H9 (cell line): Measurements from ENCODE around the gene STIL. TPM values are rescaled to one million over a fixed set of nuclear protein-coding genes. Genes with fewer than 3 reads are reported as not detected.
A peak's percentile ranks its signal among the peaks of the same experiment; 100 is the strongest.

Experiments
- DNase-seq: peaks from one replicate; pipeline ENCODE4 v3.0.0-alpha.2; 2017
- H2AFZ ChIP-seq: one replicate; pipeline ENCODE4 v1.6.1; 2013; ENCODE audit warnings: mild to moderate bottlenecking, low read length, control low read depth, moderate library complexity
- H2AK5ac ChIP-seq: 2 replicates; pipeline ENCODE4 v1.6.1; 2013; ENCODE audit warnings: low read length, control low read depth, mixed read lengths; ENCODE audit not compliant: insufficient read length
- H2BK120ac ChIP-seq: one replicate; pipeline ENCODE4 v1.6.1; 2013; ENCODE audit warnings: low read depth, mild to moderate bottlenecking, low read length, control low read depth, inconsistent platforms; ENCODE audit not compliant: poor library complexity, severe bottlenecking
- H2BK12ac ChIP-seq: 2 replicates; pipeline ENCODE4 v1.6.1; 2013; ENCODE audit warnings: low read length, control low read depth, mixed read lengths, low read depth; ENCODE audit not compliant: insufficient read length
- H2BK15ac ChIP-seq: 2 replicates; pipeline ENCODE4 v1.6.1; 2013; ENCODE audit warnings: low read depth, low read length, control low read depth
- H2BK20ac ChIP-seq: one replicate; pipeline ENCODE4 v1.6.1; 2013; ENCODE audit warnings: low read depth, mild to moderate bottlenecking, low read length, control low read depth, inconsistent platforms; ENCODE audit not compliant: poor library complexity, severe bottlenecking
- H2BK5ac ChIP-seq: 2 replicates; pipeline ENCODE4 v1.6.1; 2013; ENCODE audit warnings: low read length, control low read depth, mixed read lengths; ENCODE audit not compliant: insufficient read length
- H3K14ac ChIP-seq: 2 replicates; pipeline ENCODE4 v1.6.1; 2013; ENCODE audit warnings: low read length, control low read depth; ENCODE audit not compliant: insufficient read depth
- H3K18ac ChIP-seq: 2 replicates; pipeline ENCODE4 v1.6.1; 2013; ENCODE audit warnings: low read depth, mild to moderate bottlenecking, mixed read lengths, low read length, control low read depth; ENCODE audit not compliant: insufficient read length
- H3K23ac ChIP-seq: 2 replicates; pipeline ENCODE4 v1.6.1; 2013; ENCODE audit warnings: low read length, control low read depth, mixed read lengths, low read depth; ENCODE audit not compliant: insufficient read length
- H3K23me2 ChIP-seq: 2 replicates; pipeline ENCODE4 v1.6.1; 2013; ENCODE audit warnings: low read depth, mild to moderate bottlenecking, mixed read lengths, low read length, control low read depth; ENCODE audit not compliant: insufficient read length, poor library complexity, severe bottlenecking
- H3K27ac ChIP-seq: 2 replicates; pipeline ENCODE4 v1.5.1; 2013; ENCODE audit warnings: low read length, control low read depth, mixed read lengths, low read depth; ENCODE audit not compliant: insufficient read length
- H3K27me3 ChIP-seq: 2 replicates; pipeline ENCODE4 v1.6.1; 2013; ENCODE audit warnings: low read length, control low read depth, inconsistent platforms; ENCODE audit not compliant: insufficient read depth
- H3K4ac ChIP-seq: 2 replicates; pipeline ENCODE4 v1.6.1; 2013; ENCODE audit warnings: low read depth, mild to moderate bottlenecking, control low read depth, inconsistent platforms, low read length, moderate library complexity
- H3K4me1 ChIP-seq: 2 replicates; pipeline ENCODE4 v1.6.1; 2013; ENCODE audit warnings: low read length, control low read depth, inconsistent platforms; ENCODE audit not compliant: insufficient read depth
- H3K4me2 ChIP-seq: 2 replicates; pipeline ENCODE4 v1.6.1; 2013; ENCODE audit warnings: low read length, control low read depth, mixed read lengths; ENCODE audit not compliant: insufficient read length, insufficient read depth
- H3K56ac ChIP-seq: 2 replicates; pipeline ENCODE4 v1.6.1; 2013; ENCODE audit warnings: low read depth, mild to moderate bottlenecking, mixed read lengths, low read length, control low read depth; ENCODE audit not compliant: insufficient read length
- H3K79me1 ChIP-seq: 2 replicates; pipeline ENCODE4 v1.6.1; 2013; ENCODE audit warnings: low read depth, mild to moderate bottlenecking, moderate library complexity, low read length, control low read depth, inconsistent platforms; ENCODE audit not compliant: insufficient read depth, poor library complexity, severe bottlenecking
- H3K79me2 ChIP-seq: 2 replicates; pipeline ENCODE4 v1.6.1; 2013; ENCODE audit warnings: low read length, control low read depth, inconsistent platforms; ENCODE audit not compliant: insufficient read depth
- H3K9ac ChIP-seq: 2 replicates; pipeline ENCODE4 v1.6.1; 2013; ENCODE audit warnings: low read length, control low read depth, mixed read lengths; ENCODE audit not compliant: insufficient read length; ENCODE audit errors: extremely low read depth
- H3K9me3 ChIP-seq: one replicate; pipeline ENCODE4 v1.6.1; 2013; ENCODE audit warnings: low read depth, low read length, inconsistent platforms; ENCODE audit not compliant: control insufficient read depth
- H3T11ph ChIP-seq: one replicate; pipeline ENCODE4 v1.6.1; 2013; ENCODE audit warnings: mild to moderate bottlenecking, low read length, control low read depth, inconsistent platforms
- H4K20me1 ChIP-seq: one replicate; pipeline ENCODE4 v1.6.1; 2013; ENCODE audit not compliant: control insufficient read depth, insufficient read length, insufficient read depth
- H4K5ac ChIP-seq: 2 replicates; pipeline ENCODE4 v1.6.1; 2013; ENCODE audit warnings: low read depth, mild to moderate bottlenecking, mixed read lengths, low read length, control low read depth; ENCODE audit not compliant: insufficient read length
- H4K8ac ChIP-seq: replicated peaks from 2 replicates; pipeline ENCODE4 v1.6.1; 2013; ENCODE audit warnings: low read length, control low read depth, mixed read lengths, low read depth; ENCODE audit not compliant: insufficient read length
- H4K91ac ChIP-seq: 2 replicates; pipeline ENCODE4 v1.6.1; 2013; ENCODE audit warnings: low read depth, mild to moderate bottlenecking, moderate library complexity, mixed read lengths, low read length, control low read depth; ENCODE audit not compliant: insufficient read length
- H3K27ac Mint-ChIP-seq, 3 experiments: 2 replicates in 2 of 3; 3 replicates in 1 of 3; pipeline ENCODE4 v1.8.0; 2020 to 2021; ENCODE audit warnings: mixed read lengths in 3 of 3, mild to moderate bottlenecking in 1 of 3, moderate library complexity in 1 of 3
- H3K27me3 Mint-ChIP-seq: 2 replicates; pipeline ENCODE4 v1.8.0; 2021; ENCODE audit warnings: low read depth, mild to moderate bottlenecking, moderate library complexity, mixed read lengths
- H3K36me3 Mint-ChIP-seq, 3 experiments: 2 replicates in 2 of 3; 3 replicates in 1 of 3; pipeline ENCODE4 v1.8.0; 2020 to 2021; ENCODE audit warnings: low read depth in 3 of 3, mixed read lengths in 3 of 3; ENCODE audit not compliant: insufficient read depth in 1 of 3
- H3K4me1 Mint-ChIP-seq, 2 experiments: 2 replicates each; pipeline ENCODE4 v1.8.0; 2020; ENCODE audit warnings: mixed read lengths in 2 of 2
- H3K4me3 Mint-ChIP-seq, 2 experiments: 2 replicates in 1 of 2; 3 replicates in 1 of 2; pipeline ENCODE4 v1.8.0; 2020 to 2021; ENCODE audit warnings: mild to moderate bottlenecking in 2 of 2, mixed read lengths in 2 of 2, moderate library complexity in 1 of 2
- H3K9me3 Mint-ChIP-seq, 2 experiments: 2 replicates in 1 of 2; 3 replicates in 1 of 2; pipeline ENCODE4 v1.8.0; 2020; ENCODE audit warnings: mild to moderate bottlenecking in 2 of 2, mixed read lengths in 2 of 2, moderate library complexity in 1 of 2
- WGBS: extraction: QIAGEN DNeasy Blood & Tissue Kit; methylation state at CpG from one replicate; pipeline ENCODE4 v1.1.7; 2013; ENCODE audit warnings: missing lambda C conversion rate, low lambda C conversion rate, mixed read lengths; ENCODE audit not compliant: insufficient read length; ENCODE audit errors: extremely low coverage; 5-methylcytosine and 5-hydroxymethylcytosine counted together
- total RNA-seq: library from RNA; stranded (reverse); gene quantifications from 2 replicates; pipeline ENCODE4 v1.2.1, GENCODE V29; 2021
- TF ChIP-seq, protein P1 (sequence below): fragments of 200-600 bp; sonication (generic); conservative IDR thresholded peaks from 3 replicates; pipeline ENCODE4 v1.8.0; 2021; ENCODE audit warnings: antibody characterized with exemption, mild to moderate bottlenecking

The STIL gene
- total RNA-seq, 1 experiment from 2014 or later, result 26.6 TPM

DNA sequence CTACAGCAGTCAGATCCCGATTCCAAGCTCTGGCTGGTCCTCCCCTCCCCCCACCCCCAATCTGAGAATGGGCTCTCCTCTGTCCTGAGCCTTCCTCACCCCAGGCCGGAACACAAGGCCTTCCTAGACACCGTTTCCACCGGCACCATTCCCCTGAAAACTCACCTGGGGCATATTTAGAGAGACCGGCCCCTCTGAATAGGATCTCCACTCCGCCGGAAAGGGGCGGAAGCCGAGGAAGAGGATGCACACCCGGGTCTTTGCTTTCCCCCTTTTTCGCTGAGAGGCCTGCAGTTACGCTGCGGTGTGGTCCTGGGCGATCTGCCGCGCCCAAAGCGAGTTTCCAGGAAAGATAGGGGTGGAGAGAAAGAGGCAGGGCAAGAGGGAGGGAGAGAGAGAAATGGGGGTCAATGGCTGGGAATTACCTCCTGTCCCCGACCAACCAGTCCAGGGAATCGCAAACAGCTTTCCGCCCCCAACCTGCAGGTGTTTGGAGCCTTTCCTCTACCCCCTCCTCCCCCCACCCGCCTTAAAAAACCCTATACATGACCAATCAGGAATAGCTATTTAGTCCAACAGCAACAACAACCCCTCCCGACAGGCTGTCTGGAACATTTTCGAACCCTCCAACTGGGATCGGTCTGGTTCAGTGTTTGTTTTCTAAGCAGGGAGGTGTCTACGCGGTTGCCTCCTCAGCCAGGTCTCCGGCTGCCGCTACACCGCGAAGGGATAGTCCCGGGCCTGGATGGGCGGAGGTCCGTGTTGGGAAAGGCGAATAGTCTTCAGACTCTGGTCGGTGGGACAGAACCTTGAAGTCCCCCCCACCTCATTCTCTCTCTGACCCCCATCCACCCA, 84.7 kb downstream of the STIL start:
- Histone ChIP-seq H2AFZ (no peak overlapping the region), H2BK5ac (no peak overlapping the region), H3T11ph (no peak overlapping the region), H2AK5ac (no peak overlapping the region), H4K5ac (no peak overlapping the region), H2BK120ac (no peak overlapping the region), H3K4me2 (peak overlapping the region; percentile 65), H3K27me3 (peaks cover 96% of the 10 kb centered on the region), H3K18ac (no peak overlapping the region), H3K4me1 (no peaks in the 10 kb centered on the region; the same call in 1 of the 2 replicates), H3K79me2 (no peaks in the 10 kb centered on the region), H3K23me2 (peaks cover 18% of the 10 kb centered on the region), H3K27ac (no peak overlapping the region), H3K79me1 (no peaks in the 10 kb centered on the region), H4K20me1 (peaks cover 2% of the 10 kb centered on the region), H3K14ac (no peak overlapping the region; the same call in 1 of the 2 replicates), H3K9me3 (no peaks in the 10 kb centered on the region), H4K91ac (no peak overlapping the region), H3K9ac (no peak overlapping the region), H3K23ac (no peak overlapping the region), H4K8ac (no peak overlapping the region), H2BK20ac (no peak overlapping the region), H3K4ac (no peak overlapping the region), H3K56ac (no peak overlapping the region), H2BK12ac (no peak overlapping the region), H2BK15ac (no peak overlapping the region)
- H3K27me3 Mint-ChIP-seq, result peaks cover 87% of the 10 kb centered on the region
- peaks cover 0 to 3% (median 0%) of the 10 kb centered on the region in 3 experiments; a peak in 2 of 7 replicates for H3K36me3 Mint-ChIP-seq
- TF ChIP-seq, protein P1, sequence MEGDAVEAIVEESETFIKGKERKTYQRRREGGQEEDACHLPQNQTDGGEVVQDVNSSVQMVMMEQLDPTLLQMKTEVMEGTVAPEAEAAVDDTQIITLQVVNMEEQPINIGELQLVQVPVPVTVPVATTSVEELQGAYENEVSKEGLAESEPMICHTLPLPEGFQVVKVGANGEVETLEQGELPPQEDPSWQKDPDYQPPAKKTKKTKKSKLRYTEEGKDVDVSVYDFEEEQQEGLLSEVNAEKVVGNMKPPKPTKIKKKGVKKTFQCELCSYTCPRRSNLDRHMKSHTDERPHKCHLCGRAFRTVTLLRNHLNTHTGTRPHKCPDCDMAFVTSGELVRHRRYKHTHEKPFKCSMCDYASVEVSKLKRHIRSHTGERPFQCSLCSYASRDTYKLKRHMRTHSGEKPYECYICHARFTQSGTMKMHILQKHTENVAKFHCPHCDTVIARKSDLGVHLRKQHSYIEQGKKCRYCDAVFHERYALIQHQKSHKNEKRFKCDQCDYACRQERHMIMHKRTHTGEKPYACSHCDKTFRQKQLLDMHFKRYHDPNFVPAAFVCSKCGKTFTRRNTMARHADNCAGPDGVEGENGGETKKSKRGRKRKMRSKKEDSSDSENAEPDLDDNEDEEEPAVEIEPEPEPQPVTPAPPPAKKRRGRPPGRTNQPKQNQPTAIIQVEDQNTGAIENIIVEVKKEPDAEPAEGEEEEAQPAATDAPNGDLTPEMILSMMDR, result no peak
- no peak for DNase-seq
- H3K9me3 Mint-ChIP-seq, result peaks cover 0 to 7% of the 10 kb centered on the region in 2 experiments; a peak in 2 of 5 replicates
- no CpG with 5 or more reads among the region's 35 CpGs for WGBS
- H3K27ac Mint-ChIP-seq, result no peak overlapping the region
- peaks cover 35 to 55% of the 10 kb centered on the region in 2 experiments for H3K4me1 Mint-ChIP-seq
- peak overlapping the region; percentile 31 to 79 for H3K4me3 Mint-ChIP-seq
